Muscle layer of duodenum (tissue), 2 donors: Measurements from ENCODE around the gene WNT2B.

Source experiments
- H3K27ac ChIP-seq: one replicate; pipeline ENCODE4 v1.7.0; 2013; ENCODE audit warnings: mild to moderate bottlenecking, low read length
- H3K27me3 ChIP-seq: one replicate; pipeline ENCODE4 v1.7.0; 2013; ENCODE audit warnings: low read depth, mild to moderate bottlenecking, control low read depth, low read length
- H3K36me3 ChIP-seq, 2 donors: one replicate each; pipeline ENCODE4 v1.7.0; 2013; ENCODE audit warnings: low read length in 2 of 2, control low read depth in 1 of 2, mild to moderate bottlenecking in 1 of 2; ENCODE audit not compliant: insufficient read depth in 2 of 2, control insufficient read depth in 1 of 2
- H3K4me1 ChIP-seq, 2 donors: one replicate each; pipeline ENCODE4 v1.7.0; 2013; ENCODE audit warnings: low read length in 2 of 2, mild to moderate bottlenecking in 2 of 2, control low read depth in 1 of 2, moderate library complexity in 1 of 2; ENCODE audit not compliant: insufficient read depth in 2 of 2, control insufficient read depth in 1 of 2
- H3K4me3 ChIP-seq, 2 donors: one replicate each; pipeline ENCODE4 v1.7.0; 2013; ENCODE audit warnings: low read length in 2 of 2, low read depth in 1 of 2, mild to moderate bottlenecking in 1 of 2
- H3K9me3 ChIP-seq, 2 donors: one replicate each; pipeline ENCODE4 v1.7.0; 2013; ENCODE audit warnings: low read length in 2 of 2, control low read depth in 1 of 2, mild to moderate bottlenecking in 1 of 2; ENCODE audit not compliant: control insufficient read depth in 1 of 2
- donor health status: healthy.

The WNT2B gene

DNA sequence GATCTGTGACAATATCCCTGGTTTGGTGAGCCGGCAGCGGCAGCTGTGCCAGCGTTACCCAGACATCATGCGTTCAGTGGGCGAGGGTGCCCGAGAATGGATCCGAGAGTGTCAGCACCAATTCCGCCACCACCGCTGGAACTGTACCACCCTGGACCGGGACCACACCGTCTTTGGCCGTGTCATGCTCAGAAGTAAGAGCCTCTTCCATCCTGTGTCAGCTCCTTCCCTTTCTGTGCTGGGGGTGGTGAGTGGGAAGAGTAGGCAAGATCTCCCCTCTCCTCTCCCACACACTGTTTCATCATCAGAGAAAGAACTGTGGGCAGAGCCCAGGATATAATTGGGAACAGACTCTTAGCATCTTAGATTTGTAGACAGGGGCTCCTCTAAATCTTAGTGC is 6.1 kb downstream of the WNT2B start:
- Histone ChIP-seq H3K4me1 (peaks cover 0 to 4% of the 10 kb centered on the region in 2 donors), H3K27ac (no peak overlapping the region), H3K27me3 (peaks cover 5% of the 10 kb centered on the region), H3K36me3 (no peaks in the 10 kb centered on the region), H3K4me3 (no peak overlapping the region), H3K9me3 (no peaks in the 10 kb centered on the region)

DNA sequence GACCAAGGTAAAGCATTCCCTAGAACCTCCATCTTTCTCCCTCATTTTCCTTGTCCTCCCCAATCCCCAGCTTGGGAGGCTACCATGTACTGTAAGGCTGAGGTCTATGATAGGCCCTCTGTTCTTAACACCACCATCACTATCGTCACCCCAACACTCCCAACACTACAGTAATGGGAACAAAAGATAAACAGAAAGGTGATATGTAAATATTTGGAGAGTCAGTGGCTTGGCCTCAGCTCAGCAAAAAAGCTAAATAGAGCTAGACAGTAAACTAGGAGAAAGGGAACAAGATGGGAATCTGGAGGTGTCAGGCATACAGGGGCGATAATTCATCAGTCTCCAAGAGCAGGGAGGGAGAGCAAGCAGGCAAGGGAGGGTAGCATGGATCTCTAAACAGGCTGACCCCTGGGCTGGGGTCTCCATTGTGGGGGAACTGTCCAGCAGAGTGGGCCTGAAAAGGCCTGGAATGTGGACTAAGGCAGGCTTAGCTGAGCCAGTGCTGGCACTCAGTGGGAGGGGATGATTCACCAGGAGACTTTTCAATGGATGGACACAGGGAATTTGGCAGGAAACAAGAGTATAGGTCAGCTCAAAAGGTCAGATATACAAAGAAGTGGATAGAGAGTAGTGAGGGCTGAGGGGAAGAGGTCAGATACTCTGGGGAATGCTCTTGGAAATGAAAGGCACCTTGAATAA is 6.7 kb downstream of the WNT2B start:
- Histone ChIP-seq H3K9me3 (no peaks in the 10 kb centered on the region), H3K36me3 (no peaks in the 10 kb centered on the region), H3K4me3 (no peak overlapping the region), H3K27ac (no peak overlapping the region), H3K27me3 (no peaks in the 10 kb centered on the region), H3K4me1 (peaks cover 0 to 4% of the 10 kb centered on the region in 2 donors)

DNA sequence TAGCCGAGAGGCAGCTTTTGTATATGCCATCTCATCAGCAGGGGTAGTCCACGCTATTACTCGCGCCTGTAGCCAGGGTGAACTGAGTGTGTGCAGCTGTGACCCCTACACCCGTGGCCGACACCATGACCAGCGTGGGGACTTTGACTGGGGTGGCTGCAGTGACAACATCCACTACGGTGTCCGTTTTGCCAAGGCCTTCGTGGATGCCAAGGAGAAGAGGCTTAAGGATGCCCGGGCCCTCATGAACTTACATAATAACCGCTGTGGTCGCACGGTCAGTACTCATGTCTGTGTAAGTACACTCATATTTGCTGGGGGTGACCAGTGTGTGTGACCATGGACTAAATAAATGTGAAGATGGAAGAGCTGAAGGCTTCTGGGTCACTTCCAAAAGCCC is 7.4 kb downstream of the WNT2B start:
- no peak overlapping the region for H3K27ac ChIP-seq

DNA sequence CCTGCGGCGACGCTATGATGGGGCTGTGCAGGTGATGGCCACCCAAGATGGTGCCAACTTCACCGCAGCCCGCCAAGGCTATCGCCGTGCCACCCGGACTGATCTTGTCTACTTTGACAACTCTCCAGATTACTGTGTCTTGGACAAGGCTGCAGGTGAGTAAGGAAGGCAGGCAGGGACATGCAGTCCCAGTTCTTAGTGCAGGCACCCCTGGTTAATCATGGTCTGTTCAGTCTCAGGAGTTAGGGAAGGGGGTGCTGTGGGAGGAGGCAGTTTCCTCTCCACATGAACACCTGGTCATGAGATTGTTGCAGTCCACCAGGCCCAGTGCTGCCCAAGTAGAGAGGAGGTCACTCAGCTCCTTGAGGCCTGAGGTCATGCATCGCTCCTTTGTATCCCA is 8.5 kb downstream of the WNT2B start:
- Histone ChIP-seq H3K36me3 (peaks cover 0 to 2% of the 10 kb centered on the region in 2 donors), H3K4me3 (no peak overlapping the region), H3K27me3 (no peaks in the 10 kb centered on the region), H3K4me1 (peaks cover 0 to 4% of the 10 kb centered on the region in 2 donors), H3K27ac (no peak overlapping the region), H3K9me3 (no peaks in the 10 kb centered on the region)

More for the DNA sequence above, 7.4 kb downstream of the WNT2B start:
- Histone ChIP-seq H3K36me3 (no peaks in the 10 kb centered on the region), H3K27me3 (no peaks in the 10 kb centered on the region), H3K9me3 (no peaks in the 10 kb centered on the region), H3K4me3 (no peak overlapping the region), H3K4me1 (peaks cover 0 to 4% of the 10 kb centered on the region in 2 donors)

DNA sequence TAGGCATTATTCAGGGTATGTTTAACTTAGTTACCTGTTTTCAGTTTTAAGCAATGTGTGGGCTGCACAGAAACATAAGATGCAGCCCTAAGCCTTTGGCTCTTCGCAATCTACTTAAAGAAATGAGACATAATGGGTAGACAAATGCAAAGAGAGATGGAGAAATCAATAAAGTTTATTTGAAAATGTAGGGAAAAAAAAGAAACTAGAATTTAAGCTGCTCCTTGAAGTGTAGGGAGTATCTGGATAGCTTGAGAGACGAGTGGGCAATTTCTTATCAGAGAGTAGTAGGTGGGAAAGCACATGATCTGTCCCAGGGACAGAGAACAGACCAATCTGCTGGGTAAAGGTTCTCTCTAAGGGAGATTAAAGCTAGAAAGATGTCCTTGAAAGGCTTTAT is 8.9 kb downstream of the WNT2B start:
- Histone ChIP-seq H3K27ac (no peak overlapping the region), H3K27me3 (no peaks in the 10 kb centered on the region), H3K4me1 (peaks cover 0 to 4% of the 10 kb centered on the region in 2 donors), H3K4me3 (no peak overlapping the region), H3K36me3 (peaks cover 0 to 2% of the 10 kb centered on the region in 2 donors), H3K9me3 (no peaks in the 10 kb centered on the region)

DNA sequence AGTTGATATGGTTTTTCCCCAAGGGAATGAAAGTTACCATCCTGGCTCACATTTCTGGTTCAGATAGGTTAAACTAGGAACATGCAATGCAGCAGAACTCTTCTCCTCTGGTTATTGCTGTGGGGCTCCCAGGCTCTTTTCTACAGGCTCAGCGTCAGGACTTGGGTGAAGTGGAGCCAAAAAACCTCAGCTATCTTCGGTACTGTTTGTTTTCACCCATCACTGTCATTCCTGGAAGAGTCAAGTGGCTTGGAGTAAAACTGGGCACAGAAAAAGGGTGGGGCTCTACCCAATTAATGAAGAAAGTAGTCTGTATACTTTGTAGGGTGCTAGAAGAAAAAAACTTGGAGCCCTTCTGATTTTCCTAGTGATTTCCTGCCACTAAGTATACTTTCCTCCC is 9.4 kb downstream of the WNT2B start:
- Histone ChIP-seq H3K9me3 (no peaks in the 10 kb centered on the region), H3K4me3 (no peak overlapping the region)

DNA sequence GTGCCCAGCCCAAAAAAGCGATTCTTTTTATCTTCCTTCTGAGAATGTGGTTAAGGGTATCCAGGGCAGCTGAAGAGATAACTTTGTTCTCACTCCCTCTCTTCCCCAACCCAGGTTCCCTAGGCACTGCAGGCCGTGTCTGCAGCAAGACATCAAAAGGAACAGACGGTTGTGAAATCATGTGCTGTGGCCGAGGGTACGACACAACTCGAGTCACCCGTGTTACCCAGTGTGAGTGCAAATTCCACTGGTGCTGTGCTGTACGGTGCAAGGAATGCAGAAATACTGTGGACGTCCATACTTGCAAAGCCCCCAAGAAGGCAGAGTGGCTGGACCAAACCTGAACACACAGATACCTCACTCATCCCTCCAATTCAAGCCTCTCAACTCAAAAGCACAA is 11.4 kb downstream of the WNT2B start:
- no peak overlapping the region for H3K27ac ChIP-seq
- peaks cover 0 to 4% of the 10 kb centered on the region in 2 donors for H3K4me1 ChIP-seq
- H3K9me3 ChIP-seq, result no peaks in the 10 kb centered on the region
- no peak overlapping the region for H3K4me3 ChIP-seq
- H3K36me3 ChIP-seq, result peaks cover 2 to 3% of the 10 kb centered on the region in 2 donors
- H3K27me3 ChIP-seq, result no peaks in the 10 kb centered on the region

More for the DNA sequence above, 9.4 kb downstream of the WNT2B start:
- Histone ChIP-seq H3K27me3 (no peaks in the 10 kb centered on the region), H3K4me1 (peaks cover 0 to 4% of the 10 kb centered on the region in 2 donors), H3K27ac (no peak overlapping the region), H3K36me3 (peaks cover 0 to 2% of the 10 kb centered on the region in 2 donors)

DNA sequence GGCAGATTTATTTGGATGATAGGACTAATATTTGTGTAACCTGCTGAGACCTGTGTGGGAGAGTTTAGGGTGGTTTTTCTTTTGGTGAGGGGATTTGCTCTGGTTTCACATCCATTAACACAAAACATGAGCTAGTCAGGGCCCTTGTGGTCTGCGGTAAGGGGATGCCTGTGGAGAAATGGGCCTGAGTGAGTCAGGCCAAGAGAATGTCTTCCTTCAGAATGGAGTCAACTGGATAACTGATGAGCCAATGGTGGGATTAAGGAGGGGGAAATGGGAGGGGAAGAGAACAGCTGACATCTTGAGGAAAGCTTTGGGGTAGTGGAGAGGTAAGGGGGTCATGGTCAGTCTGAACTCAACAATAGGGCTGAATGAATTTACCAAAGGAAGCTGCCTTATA is 13.9 kb downstream of the WNT2B start:
- no peaks in the 10 kb centered on the region for H3K27me3 ChIP-seq
- no peak overlapping the region for H3K4me3 ChIP-seq
- no peak overlapping the region for H3K27ac ChIP-seq
- no peaks in the 10 kb centered on the region for H3K4me1 ChIP-seq
- no peaks in the 10 kb centered on the region for H3K9me3 ChIP-seq
- H3K36me3 ChIP-seq, result peaks cover 7 to 23% of the 10 kb centered on the region in 2 donors

DNA sequence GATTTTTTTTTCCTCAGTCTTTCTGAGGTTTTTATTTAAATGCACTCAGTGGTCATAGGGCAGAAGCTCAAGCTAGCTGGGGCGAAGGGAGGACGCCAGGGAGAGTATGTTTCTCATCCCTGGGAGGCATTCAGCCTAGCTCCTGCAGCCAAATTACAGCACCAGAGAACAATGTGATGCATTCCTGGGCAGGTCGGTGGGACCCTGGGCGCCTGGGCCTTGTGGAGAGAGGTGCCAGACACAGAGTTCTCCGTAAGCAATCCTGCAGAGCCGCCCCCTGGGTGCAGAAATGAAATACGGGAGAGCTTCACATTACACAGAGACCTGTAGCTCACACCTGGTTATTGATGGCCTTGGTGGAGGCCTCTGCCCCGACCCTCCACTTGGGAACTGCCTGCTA is 15.5 kb downstream of the WNT2B start:
- Histone ChIP-seq H3K27ac (no peak overlapping the region), H3K4me3 (no peak overlapping the region), H3K4me1 (no peaks in the 10 kb centered on the region), H3K9me3 (no peaks in the 10 kb centered on the region), H3K27me3 (no peaks in the 10 kb centered on the region), H3K36me3 (peaks cover 11 to 23% of the 10 kb centered on the region in 2 donors)

DNA sequence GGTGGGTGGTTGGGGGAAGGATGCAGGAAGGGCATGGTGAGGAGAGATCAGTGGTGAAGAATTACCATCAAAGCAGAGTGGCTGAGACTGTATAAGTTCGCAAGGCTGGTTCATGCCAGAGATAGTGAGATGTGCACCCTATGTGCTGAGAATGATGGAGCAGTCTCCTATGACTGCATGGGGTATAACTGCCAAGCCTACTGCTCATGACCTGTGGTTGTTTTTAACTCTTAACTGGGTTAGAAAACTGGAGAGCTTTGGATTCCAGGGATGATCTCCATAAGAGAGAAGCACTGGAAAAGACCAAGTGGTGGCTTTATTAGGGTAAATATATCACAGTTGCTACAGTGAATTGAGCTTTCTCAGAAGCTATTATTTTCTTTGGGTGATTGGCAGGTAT is 16.2 kb downstream of the WNT2B start:
- Histone ChIP-seq H3K36me3 (peaks cover 11 to 23% of the 10 kb centered on the region in 2 donors), H3K4me3 (no peak overlapping the region), H3K4me1 (no peaks in the 10 kb centered on the region)

DNA sequence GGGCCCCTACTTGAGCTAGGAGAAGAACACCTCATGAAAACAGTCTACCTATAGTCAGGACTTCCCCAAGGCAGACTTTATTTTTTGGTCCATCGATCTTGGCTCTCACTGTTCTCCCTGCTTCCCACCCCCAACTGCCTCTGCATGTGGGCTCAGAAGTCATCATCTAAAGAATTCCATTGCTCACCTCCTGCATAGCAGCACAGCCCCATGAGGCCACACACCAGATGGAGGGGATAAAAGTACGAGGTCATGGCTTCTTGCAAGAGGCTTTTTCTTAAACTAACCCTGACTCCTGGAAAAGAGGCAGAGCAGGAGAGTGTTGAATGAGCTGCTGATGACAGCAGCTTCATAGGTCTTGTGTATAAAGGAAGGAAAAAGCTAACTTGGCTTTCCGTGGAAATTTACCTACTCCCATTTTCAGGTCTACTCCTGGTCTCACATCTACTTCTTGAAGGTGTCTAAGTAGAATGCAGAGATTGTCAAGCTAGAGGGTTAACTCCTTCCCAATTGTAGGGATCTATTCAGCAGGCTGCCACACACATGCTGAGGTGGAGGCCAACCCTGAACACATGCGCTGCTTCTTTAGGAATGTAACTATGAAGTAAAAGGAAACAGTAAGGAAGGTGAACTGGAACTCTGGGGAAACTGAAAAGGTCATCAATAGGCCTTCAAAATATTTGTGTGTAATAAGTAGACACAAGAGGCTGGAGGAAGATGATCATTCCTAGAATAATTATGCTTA is 18.7 kb downstream of the WNT2B start:
- Histone ChIP-seq H3K36me3 (peaks cover 9 to 23% of the 10 kb centered on the region in 2 donors), H3K4me3 (no peak overlapping the region), H3K27me3 (no peaks in the 10 kb centered on the region), H3K9me3 (no peaks in the 10 kb centered on the region), H3K4me1 (no peaks in the 10 kb centered on the region), H3K27ac (no peak overlapping the region)

More for the DNA sequence above, 16.2 kb downstream of the WNT2B start:
- H3K27me3 ChIP-seq, result no peaks in the 10 kb centered on the region
- no peak overlapping the region for H3K27ac ChIP-seq
- no peaks in the 10 kb centered on the region for H3K9me3 ChIP-seq
